Measurements from ENCODE around the gene ATXN2. TPM values are rescaled to one million over a fixed set of nuclear protein-coding genes. Genes with fewer than 3 reads are reported as not detected.
A peak's percentile ranks its signal among the peaks of the same experiment; 100 is the strongest.

Gene ATXN2
- polyA plus RNA-seq, 1 donor from 2014 or later: 25.1 TPM

DNA sequence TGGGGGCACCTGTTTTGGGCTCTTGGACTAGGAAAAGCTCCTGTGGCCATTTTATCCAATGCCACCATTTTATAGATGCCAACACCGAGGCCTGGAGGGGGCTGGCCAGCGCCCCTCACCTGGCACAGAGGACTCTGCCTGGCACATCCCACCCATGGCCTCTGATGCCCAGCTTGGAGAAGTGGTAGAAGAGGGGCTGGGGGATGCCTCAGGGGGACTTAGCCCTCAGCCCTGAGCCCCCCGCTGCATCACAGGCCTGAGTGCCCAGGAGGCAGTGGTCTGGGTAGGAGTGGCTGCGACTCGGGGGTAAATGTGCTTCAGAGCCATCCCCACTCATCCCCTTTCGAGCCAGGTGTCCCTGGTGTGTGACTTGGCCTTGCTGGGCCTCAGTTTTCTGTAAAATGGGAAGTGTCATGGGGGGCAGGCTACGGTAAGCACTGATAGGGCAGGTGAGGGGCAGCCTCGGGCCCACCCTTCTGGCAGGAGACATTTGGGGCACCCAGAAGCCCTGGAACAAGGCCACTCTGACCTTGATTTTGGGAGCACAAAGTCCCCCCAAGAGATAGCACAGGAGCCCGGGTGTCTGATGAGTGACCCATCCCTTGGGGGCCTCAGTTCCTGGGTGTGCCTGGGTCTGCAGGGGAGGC lies 170.9 kb downstream of the ATXN2 start:
- H3K27me3 Mint-ChIP-seq: no peaks in the 10 kb centered on the region
- no peaks in the 10 kb centered on the region for H3K9me3 Mint-ChIP-seq
- H3K27ac Mint-ChIP-seq: peak overlapping the region; percentile 94 to 99 (median 95)
- peak overlapping the region; percentile 12 to 90 (median 88) for H3K4me3 Mint-ChIP-seq
- H3K4me1 Mint-ChIP-seq: peaks cover 49 to 63% (median 49%) of the 10 kb centered on the region in 3 donors
- H3K36me3 Mint-ChIP-seq: no peaks in the 10 kb centered on the region

DNA sequence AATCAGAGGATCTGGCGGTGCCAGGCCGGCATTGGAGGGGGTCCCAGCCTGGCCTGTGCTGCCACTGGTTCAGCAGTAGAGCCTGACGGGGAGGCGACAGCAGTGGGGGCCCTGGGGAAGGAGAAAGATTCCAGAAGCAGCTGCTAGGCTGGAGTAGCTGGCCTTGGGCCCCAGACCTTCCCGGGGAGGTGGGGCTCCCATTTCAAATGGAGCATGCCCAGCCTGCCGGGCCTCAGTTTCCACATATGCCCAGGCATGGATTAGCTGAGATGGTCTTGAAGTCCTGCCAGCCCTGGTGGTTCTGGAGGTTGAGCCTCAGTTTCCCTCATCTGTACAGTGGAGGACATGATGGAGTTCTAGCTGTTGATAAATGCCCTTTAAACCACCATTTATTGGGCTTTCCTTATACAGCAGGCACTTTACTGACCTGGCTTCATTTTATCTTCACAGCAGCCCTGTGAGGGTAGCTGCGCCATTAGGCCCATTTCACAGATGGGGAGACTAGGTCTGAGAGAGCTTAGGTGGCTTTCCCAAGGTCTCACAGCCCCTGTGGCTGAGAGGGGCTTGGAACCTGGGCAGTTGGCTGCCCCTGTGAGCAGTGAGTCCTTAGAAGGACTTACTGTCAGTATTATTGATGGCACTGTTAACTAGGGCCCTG lies 171.6 kb downstream of the ATXN2 start:
- H3K27me3 Mint-ChIP-seq: no peaks in the 10 kb centered on the region
- H3K27ac Mint-ChIP-seq: peak overlapping the region; percentile 94 to 99 (median 95)
- H3K4me3 Mint-ChIP-seq: peak overlapping the region in 3 of 4 donors; percentile 39 to 90 (median 87)
- no peaks in the 10 kb centered on the region for H3K36me3 Mint-ChIP-seq
- peaks cover 44 to 58% (median 49%) of the 10 kb centered on the region in 3 donors for H3K4me1 Mint-ChIP-seq
- H3K9me3 Mint-ChIP-seq: no peaks in the 10 kb centered on the region

DNA sequence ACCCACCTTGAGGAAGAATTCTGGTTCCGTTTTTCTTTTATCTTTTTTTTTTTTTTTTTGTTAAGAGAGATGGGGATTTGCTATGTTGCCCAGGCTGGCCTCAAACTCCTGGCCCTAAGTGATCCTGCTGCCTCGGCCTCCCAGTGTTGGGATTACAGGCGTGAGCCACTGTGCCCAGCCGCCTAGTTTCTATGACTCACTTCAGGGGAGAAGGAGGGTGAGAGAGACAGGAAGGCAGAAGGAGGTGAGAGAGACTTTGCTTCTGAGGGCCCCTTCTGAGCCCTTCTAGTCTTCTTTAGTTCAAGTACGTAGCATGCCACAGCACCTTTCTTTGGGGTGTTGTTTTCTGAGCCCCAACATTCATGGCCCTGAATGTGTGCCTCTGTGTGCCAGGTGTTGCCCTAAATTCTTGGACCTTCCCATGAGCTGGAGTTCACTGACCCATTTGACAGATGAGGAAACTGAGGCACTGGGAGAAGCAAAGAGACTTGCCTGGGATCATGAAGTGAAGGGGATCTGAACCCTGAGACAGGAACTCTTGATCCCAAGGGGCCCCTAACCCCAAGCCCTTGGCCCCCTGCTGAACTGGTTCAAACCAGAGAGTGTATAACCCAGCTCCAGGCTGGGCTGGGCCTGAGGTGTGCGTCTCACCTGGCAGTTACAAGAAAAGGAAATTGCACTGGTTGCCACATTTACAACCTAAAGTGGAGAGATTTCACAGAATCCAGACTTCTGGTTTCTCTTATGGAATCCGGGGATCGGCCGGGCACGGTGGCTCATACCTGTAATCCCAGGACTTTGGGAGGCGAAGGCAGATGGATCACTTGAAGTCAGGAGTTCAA lies 172.6 kb downstream of the ATXN2 start:
- Mint-ChIP-seq H3K27ac (peak overlapping the region; percentile 87 to 95 (median 94)), H3K9me3 (no peaks in the 10 kb centered on the region), H3K4me1 (peaks cover 37 to 52% (median 44%) of the 10 kb centered on the region in 3 donors)

DNA sequence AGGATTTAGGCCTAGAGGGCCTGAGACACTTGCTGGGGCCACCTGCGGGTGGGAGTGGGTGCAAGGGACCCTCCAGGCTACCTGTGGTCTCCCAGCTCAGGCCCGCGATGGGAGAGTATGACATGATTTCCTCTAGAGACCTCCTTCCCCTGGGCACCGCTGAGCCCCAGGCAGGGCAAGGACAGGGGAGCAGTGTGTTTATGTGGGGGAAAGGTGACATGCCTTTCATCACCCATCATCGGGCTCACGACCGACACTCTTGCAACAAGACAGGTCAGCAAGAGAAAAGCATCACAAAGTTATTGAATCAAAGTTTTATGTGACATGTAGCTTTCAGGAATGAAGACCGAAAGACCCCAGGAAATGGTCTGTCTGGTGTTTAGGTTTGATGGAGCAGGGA lies 173.5 kb downstream of the ATXN2 start:
- Mint-ChIP-seq H3K27ac (peak overlapping the region; percentile 87 to 95 (median 94)), H3K4me1 (peaks cover 29 to 46% (median 37%) of the 10 kb centered on the region in 3 donors), H3K27me3 (no peaks in the 10 kb centered on the region), H3K4me3 (peak overlapping the region in 3 of 4 donors; percentile 49 to 82 (median 76)), H3K9me3 (no peaks in the 10 kb centered on the region), H3K36me3 (no peaks in the 10 kb centered on the region)

More for the DNA sequence above, 172.6 kb downstream of the ATXN2 start:
- H3K36me3 Mint-ChIP-seq: no peaks in the 10 kb centered on the region
- H3K4me3 Mint-ChIP-seq: peak overlapping the region in 3 of 4 donors; percentile 30 to 83 (median 60)
- H3K27me3 Mint-ChIP-seq: no peaks in the 10 kb centered on the region

DNA sequence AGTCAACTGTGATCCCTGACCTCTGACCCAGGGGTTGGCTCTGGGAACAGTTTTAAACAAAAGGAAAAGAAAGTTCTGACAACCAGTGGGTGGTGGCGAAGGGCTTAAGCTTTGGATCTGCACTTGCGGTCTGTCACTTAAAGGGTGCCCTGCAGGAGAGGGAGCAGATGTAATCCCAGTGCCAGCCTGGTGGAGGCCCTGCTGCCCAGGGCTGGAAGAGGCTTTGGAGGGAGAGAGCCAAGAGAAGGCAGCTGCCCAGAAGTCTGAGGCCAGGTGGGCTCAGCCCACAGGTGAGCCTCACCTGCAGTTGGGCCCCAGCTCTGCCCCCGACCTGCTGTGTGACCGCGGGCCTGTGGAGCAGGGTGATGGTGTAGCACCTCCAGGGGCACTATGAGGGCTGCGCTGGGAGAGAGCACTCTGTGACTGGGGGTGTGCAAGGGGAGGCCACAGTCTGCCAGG lies 174.3 kb downstream of the ATXN2 start:
- Mint-ChIP-seq H3K27ac (peak overlapping the region; percentile 86 to 95 (median 87)), H3K4me1 (peaks cover 21 to 38% (median 31%) of the 10 kb centered on the region in 3 donors), H3K27me3 (no peaks in the 10 kb centered on the region), H3K36me3 (no peaks in the 10 kb centered on the region), H3K9me3 (no peaks in the 10 kb centered on the region), H3K4me3 (peak overlapping the region in 3 of 4 donors; percentile 12 to 66 (median 49))

DNA sequence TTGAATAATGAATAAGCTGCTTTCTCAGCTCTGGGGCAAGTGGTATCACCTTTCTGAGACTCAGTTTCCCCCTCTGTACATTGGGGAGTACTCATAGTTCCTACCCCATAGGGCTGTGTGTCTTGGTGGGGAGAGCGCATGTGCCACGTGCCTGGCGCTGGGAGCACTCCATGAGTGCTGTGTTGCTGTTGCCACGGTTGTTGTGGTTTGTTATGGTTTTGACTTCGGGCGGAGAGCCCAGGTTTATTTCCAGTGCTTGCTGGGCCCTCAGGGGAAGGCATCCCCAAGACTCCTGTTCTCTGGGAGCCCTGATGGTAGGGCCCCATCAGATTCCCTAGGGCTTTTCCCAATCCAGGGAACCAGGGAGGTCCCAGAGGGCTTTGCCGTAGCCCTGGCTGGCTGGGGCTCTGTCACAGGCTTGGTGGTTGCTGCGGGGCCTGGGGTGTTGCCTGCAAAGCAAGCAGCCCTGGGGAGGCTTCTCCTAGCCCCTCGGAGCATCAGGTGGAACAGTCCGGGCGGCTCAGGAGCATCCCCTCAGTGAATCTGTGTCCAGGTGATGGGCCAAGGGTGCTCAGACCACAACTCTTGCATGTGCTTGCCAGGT lies 174.8 kb downstream of the ATXN2 start:
- Mint-ChIP-seq H3K4me3 (peak overlapping the region in 1 of 4 donors; percentile 49), H3K27me3 (no peaks in the 10 kb centered on the region), H3K27ac (peak overlapping the region; percentile 86 to 95 (median 87)), H3K9me3 (no peaks in the 10 kb centered on the region), H3K36me3 (no peaks in the 10 kb centered on the region), H3K4me1 (peaks cover 20 to 38% (median 31%) of the 10 kb centered on the region in 3 donors)

DNA sequence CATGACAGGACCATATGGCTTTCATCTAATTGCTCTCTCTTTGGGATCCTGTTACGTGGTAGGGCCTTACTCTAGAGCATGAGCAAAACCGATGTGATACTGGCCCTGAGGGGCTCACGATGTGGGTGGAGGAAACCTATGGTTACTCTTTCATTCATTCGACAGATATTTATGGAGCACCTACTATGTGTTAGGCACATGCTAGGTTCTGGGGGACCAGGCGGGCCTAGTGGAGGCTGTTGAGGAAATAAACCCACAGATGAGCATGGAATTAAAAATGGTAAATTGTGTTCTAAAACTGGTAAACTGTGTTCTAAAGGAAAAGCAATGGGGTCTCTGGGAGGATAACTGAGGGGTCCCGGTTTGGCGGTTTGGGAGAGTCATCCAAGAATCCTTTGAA lies 178.6 kb downstream of the ATXN2 start:
- Mint-ChIP-seq H3K27me3 (no peaks in the 10 kb centered on the region), H3K9me3 (no peaks in the 10 kb centered on the region), H3K27ac (peak overlapping the region in 1 of 3 donors; percentile 68), H3K4me3 (no peak overlapping the region), H3K36me3 (no peaks in the 10 kb centered on the region), H3K4me1 (peaks cover 7 to 17% (median 13%) of the 10 kb centered on the region in 3 donors)

DNA sequence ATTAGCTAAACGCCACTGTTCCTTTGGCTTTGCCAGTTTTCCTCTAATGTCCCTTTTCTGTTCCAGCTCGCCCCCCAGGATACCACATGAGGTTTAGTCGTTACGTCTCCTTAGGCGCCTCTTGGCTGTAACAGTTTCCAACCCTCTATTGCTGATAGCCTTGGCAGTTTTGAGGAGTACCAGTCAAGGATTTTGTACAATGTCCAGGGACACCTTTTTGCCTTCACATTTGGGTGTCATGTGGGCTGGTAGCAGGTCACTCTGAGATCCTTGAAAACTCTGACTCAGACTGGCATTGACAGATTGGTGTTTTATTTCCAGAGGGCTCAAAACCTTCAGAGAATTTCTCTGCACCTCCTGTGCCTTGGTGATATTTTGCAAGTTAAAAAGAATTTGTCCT lies 179.3 kb downstream of the ATXN2 start:
- Mint-ChIP-seq H3K4me1 (peaks cover 10 to 15% (median 11%) of the 10 kb centered on the region in 3 donors), H3K27ac (peak overlapping the region in 1 of 3 donors; percentile 42), H3K4me3 (no peak overlapping the region), H3K9me3 (no peaks in the 10 kb centered on the region), H3K36me3 (no peaks in the 10 kb centered on the region), H3K27me3 (no peaks in the 10 kb centered on the region)

DNA sequence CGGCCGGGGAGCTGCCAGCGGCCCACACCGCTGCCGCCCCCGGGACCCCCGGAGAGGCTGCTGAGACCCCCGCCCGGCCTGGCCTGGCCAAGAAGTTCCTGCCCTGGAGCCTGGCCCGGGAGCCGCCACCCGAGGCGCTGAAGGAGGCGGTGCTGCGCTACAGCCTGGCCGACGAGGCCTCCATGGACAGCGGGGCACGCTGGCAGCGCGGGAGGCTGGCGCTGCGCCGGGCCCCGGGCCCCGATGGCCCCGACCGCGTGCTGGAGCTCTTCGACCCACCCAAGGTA lies 180.6 kb downstream of the ATXN2 start:
- peaks cover 2% of the 10 kb centered on the region for H3K36me3 Mint-ChIP-seq
- no peak overlapping the region for H3K27ac Mint-ChIP-seq
- H3K4me3 Mint-ChIP-seq: no peak overlapping the region
- no peaks in the 10 kb centered on the region for H3K27me3 Mint-ChIP-seq
- H3K9me3 Mint-ChIP-seq: no peaks in the 10 kb centered on the region
- peaks cover 13 to 23% (median 21%) of the 10 kb centered on the region in 3 donors for H3K4me1 Mint-ChIP-seq

DNA sequence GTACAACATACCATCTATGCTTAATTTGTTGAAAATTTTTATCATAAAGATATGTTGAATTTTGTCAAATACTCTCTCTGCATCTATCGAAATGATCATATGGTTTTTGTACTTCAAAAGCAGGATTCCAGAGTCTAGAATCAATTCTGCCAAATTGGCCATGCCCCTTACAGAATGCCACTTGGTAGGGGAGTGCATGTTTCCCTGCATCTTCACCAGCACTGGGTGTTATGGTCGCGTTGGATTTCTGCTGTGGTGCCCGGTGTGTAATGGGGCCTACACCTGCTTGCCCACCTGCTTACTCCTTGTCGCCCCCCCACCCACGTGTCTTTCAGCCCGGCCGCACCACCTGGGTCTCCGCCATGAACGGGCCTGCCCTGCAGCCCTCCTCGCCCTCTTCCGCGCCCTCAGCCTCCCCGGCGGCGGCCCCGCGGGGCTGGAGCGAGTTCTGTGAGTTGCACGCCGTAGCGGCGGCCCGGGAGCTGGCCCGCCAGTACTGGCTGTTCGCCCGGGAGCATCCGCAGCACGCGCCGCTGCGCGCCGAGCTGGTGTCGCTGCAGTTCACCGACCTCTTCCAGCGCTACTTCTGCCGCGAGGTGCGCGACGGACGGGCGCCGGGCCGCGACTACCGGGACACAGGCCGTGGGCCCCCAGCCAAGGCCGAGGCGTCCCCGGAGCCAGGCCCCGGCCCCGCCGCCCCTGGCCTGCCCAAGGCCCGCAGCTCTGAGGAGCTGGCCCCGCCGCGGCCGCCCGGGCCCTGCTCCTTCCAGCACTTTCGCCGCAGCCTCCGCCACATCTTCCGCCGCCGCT lies 181.1 kb downstream of the ATXN2 start:
- no peaks in the 10 kb centered on the region for H3K9me3 Mint-ChIP-seq
- H3K4me3 Mint-ChIP-seq: no peak overlapping the region
- H3K27me3 Mint-ChIP-seq: no peaks in the 10 kb centered on the region
- H3K4me1 Mint-ChIP-seq: peaks cover 18 to 29% (median 26%) of the 10 kb centered on the region in 3 donors
- H3K36me3 Mint-ChIP-seq: peaks cover 3% of the 10 kb centered on the region
- H3K27ac Mint-ChIP-seq: no peak overlapping the region

DNA sequence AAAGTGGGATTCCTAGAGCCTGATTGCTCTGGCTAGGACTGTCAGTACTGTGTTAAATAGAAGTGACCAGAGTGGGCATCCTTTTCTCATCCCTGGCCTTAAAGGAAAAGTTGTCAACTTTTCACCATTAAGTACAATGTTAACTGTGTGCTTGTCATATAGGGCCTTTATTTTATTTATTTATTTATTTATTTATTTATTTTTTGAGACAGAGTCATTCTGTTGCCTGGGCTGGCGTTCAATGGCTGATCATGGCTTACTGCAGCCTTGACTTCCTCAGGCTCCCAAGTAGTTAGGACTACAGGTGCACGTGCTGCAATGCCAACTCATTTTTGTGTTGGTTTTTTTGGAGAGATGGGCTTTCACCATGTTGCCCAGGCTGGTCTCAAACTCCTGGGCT lies 181.8 kb downstream of the ATXN2 start:
- Mint-ChIP-seq H3K27ac (peak overlapping the region in 2 of 3 donors; percentile 36 to 44), H3K27me3 (no peaks in the 10 kb centered on the region), H3K36me3 (peaks cover 3% of the 10 kb centered on the region), H3K9me3 (no peaks in the 10 kb centered on the region), H3K4me1 (peaks cover 22 to 36% (median 33%) of the 10 kb centered on the region in 3 donors), H3K4me3 (no peak overlapping the region)

DNA sequence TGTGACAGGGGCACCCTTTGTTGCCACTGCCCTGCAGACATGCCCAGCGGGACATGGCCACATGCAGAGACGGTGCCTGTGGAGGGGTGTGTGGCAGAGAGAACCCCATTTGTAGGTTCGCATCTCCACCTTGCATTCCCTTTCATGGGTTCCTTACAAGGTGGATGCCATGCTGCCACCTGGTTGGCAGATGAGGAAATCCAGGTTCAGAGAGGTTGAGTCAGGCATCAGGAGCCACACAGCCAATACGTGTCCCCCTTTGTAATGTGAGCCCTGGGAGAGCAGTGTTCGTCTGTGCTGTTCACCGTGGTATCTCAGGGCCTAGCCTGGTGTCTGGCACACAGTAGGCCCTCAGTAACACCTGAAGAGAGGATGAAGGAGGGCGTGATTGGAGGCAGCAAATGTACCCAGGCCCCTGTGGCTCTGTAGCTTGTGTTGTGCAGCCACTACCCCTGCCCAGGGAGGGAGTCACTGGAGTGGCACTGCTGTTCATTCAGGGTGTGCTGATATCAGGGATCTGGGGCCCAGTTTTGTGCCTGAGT lies 184.3 kb downstream of the ATXN2 start:
- peaks cover 40 to 53% (median 44%) of the 10 kb centered on the region in 3 donors for H3K4me1 Mint-ChIP-seq
- no peaks in the 10 kb centered on the region for H3K27me3 Mint-ChIP-seq
- H3K36me3 Mint-ChIP-seq: peaks cover 3% of the 10 kb centered on the region
- H3K4me3 Mint-ChIP-seq: peak overlapping the region in 1 of 4 donors; percentile 22
- H3K9me3 Mint-ChIP-seq: no peaks in the 10 kb centered on the region
- peak overlapping the region; percentile 1 to 98 (median 31) for H3K27ac Mint-ChIP-seq

DNA sequence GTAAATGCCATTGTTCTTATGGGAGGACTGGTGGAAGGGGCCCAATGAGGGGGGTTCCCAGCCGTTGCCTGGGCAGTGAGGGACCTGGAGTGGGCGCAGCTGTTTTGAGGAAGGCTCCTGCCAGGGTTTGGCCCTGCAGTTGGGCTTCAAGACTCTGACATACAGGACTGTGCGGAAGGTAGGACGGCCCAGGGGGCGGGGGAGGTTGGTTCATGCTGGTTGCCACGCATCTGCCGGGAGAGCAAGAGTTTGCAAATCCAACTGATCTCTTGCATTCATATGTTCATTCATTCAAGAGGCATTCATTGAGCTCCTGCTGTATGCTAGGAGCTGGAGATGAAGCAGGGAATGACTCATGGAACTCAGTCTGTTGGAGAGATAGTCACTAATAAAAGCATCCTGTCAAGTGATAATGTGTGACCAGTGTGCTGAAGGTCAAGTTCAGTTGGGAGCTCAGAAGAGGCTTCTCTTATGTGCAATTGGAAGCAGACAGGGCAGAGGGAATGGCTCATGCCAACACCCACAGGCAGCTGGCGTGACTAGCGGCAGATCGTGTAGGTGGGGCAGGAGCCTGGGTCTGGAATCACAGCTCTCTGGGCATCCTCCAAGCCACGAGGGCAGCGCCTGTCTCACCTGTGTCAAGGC lies 185.6 kb downstream of the ATXN2 start:
- Mint-ChIP-seq H3K4me3 (peak overlapping the region; percentile 30 to 88 (median 56)), H3K9me3 (no peaks in the 10 kb centered on the region), H3K27ac (peak overlapping the region; percentile 44 to 98 (median 68)), H3K27me3 (no peaks in the 10 kb centered on the region), H3K4me1 (peaks cover 46 to 65% (median 48%) of the 10 kb centered on the region in 3 donors), H3K36me3 (peaks cover 3% of the 10 kb centered on the region)

Data from IgD-negative memory B cell (primary cell).